ENCODE data around the gene PPP1CA. TPM values are rescaled to one million over a fixed set of nuclear protein-coding genes. Genes with fewer than 3 reads are reported as not detected.

Gene PPP1CA
- total RNA-seq, 4 donors from 2014 or later, result 50.6 to 97.8 (median 72.7) TPM

DNA sequence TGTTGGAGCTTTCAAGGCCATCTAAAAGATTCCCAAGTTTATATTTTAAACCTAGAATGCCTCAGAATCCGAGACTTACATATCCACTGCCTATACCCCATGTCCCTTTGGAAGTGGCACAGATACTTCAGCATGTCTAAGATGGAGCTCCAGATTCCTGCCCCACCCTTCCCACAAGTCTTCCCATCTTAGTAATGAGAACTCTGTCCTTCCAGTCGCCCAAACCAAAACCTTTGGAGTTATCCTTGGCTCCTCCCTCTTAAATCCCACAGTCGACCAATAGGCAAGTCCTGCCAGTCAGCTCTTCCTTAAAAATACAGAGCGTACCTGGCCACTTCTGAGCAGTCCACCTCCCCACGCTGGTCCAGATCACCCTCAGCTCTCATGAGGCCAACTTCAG is 52.6 kb downstream of the PPP1CA start:
- H3K9me3 ChIP-seq, result no peaks in the 10 kb centered on the region
- no peaks in the 10 kb centered on the region for H3K27me3 ChIP-seq
- H3K4me1 ChIP-seq, result peaks cover 0 to 45% (median 26%) of the 10 kb centered on the region in 4 donors
- no peaks in the 10 kb centered on the region for H3K36me3 ChIP-seq
- H3K4me3 ChIP-seq, result no peak overlapping the region
- H3K27ac ChIP-seq, result peak overlapping the region in 2 of 4 donors; percentile 13 to 34
- WGBS, 2 donors, result 59 to 69% methylated on average over 5 of the region's 5 CpGs
- TF ChIP-seq POLR2A (IDR thresholded peaks at IDR 0.05), result no peak
- TF ChIP-seq, protein P1, sequence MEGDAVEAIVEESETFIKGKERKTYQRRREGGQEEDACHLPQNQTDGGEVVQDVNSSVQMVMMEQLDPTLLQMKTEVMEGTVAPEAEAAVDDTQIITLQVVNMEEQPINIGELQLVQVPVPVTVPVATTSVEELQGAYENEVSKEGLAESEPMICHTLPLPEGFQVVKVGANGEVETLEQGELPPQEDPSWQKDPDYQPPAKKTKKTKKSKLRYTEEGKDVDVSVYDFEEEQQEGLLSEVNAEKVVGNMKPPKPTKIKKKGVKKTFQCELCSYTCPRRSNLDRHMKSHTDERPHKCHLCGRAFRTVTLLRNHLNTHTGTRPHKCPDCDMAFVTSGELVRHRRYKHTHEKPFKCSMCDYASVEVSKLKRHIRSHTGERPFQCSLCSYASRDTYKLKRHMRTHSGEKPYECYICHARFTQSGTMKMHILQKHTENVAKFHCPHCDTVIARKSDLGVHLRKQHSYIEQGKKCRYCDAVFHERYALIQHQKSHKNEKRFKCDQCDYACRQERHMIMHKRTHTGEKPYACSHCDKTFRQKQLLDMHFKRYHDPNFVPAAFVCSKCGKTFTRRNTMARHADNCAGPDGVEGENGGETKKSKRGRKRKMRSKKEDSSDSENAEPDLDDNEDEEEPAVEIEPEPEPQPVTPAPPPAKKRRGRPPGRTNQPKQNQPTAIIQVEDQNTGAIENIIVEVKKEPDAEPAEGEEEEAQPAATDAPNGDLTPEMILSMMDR (IDR thresholded peaks at IDR 0.05), result no peak
- no peak for TF ChIP-seq EP300 (IDR thresholded peaks at IDR 0.05)
- no peak for DNase-seq (ENCODE audit: low spot score in 2 of 2)

Small RNA genes within 50 kb of the gene (small RNA-seq; reads per million reads assigned to genes)
- gene RN7SKP239 (not detected), gene RNU6-1238P (not detected)

Other genes with a start within 250 kb of the PPP1CA start
- gene GRK2, start 135.4 kb downstream of the PPP1CA start, total RNA-seq, result 100 to 1,000 TPM in 1 of 4 donors, 10 to 100 TPM in 3; 46.0 to 134 (median 65.4) TPM
- 100 to 1,000 TPM in 1 of 4 donors, 10 to 100 TPM in 3; 46.8 to 158 (median 69.5) TPM for gene ANKRD13D, start 112.6 kb downstream of the PPP1CA start, total RNA-seq
- gene SSH3, start 98.3 kb downstream of the PPP1CA start, total RNA-seq, result 10 to 100 TPM; 28.5 to 51.6 (median 43.1) TPM
- gene POLD4, start 48.3 kb downstream of the PPP1CA start, total RNA-seq, result 100 to 1,000 TPM in 1 of 4 donors, 10 to 100 TPM in 3; 70.8 to 154 (median 88.5) TPM
- gene CLCF1, start 28.3 kb downstream of the PPP1CA start, total RNA-seq, result 10 to 100 TPM in 1 of 4 donors, 1 to 10 TPM in 3; 3.7 to 23.1 (median 5.9) TPM
- 10 to 100 TPM; 22.7 to 39.0 (median 36.4) TPM for gene RAD9A, start 9.9 kb downstream of the PPP1CA start, total RNA-seq
- 1 to 10 TPM; 1.5 to 4.5 (median 2.2) TPM for gene TBC1D10C, start 2.2 kb upstream of the PPP1CA start, total RNA-seq
- gene CARNS1, start 13.8 kb upstream of the PPP1CA start, total RNA-seq, result 1 to 10 TPM; 1.8 to 5.9 (median 4.3) TPM
- 10 to 100 TPM; 36.9 to 69.3 (median 47.1) TPM for gene RPS6KB2, start 26.6 kb upstream of the PPP1CA start, total RNA-seq
- 10 to 100 TPM in 3 of 4 donors, 1 to 10 TPM in 1; 6.9 to 18.0 (median 12.8) TPM for gene PTPRCAP, start 35.8 kb upstream of the PPP1CA start, total RNA-seq
- 10 to 100 TPM; 60.9 to 95.1 (median 77.1) TPM for gene CORO1B, start 41.6 kb upstream of the PPP1CA start, total RNA-seq
- gene GPR152, start 50.9 kb upstream of the PPP1CA start, total RNA-seq, result not detected
- 1 to 10 TPM in 3 of 4 donors, under 1 TPM in 1; 0.21 to 5.7 (median 3.6) TPM for gene CABP4, start 53.5 kb upstream of the PPP1CA start, total RNA-seq
- gene TMEM134, start 67.4 kb upstream of the PPP1CA start, total RNA-seq, result 100 to 1,000 TPM in 2 of 4 donors, 10 to 100 TPM in 2; 49.2 to 184 (median 96.6) TPM
- 100 to 1,000 TPM in 2 of 4 donors, 10 to 100 TPM in 2; 88.2 to 117 (median 96.0) TPM for gene AIP, start 81.2 kb upstream of the PPP1CA start, total RNA-seq
- 10 to 100 TPM; 22.8 to 69.6 (median 38.6) TPM for gene PITPNM1, start 103.5 kb upstream of the PPP1CA start, total RNA-seq
- gene CDK2AP2, start 106.3 kb upstream of the PPP1CA start, total RNA-seq, result 10 to 100 TPM; 75.4 to 90.8 (median 80.6) TPM
- not detected for gene CABP2, start 121.6 kb upstream of the PPP1CA start, total RNA-seq
- 1,000 to 10,000 TPM in 1 of 4 donors, 100 to 1,000 TPM in 3; 631 to 1,055 (median 774) TPM for gene GSTP1, start 182.0 kb upstream of the PPP1CA start, total RNA-seq
- gene NDUFV1, start 205.1 kb upstream of the PPP1CA start, total RNA-seq, result 100 to 1,000 TPM; 282 to 357 (median 323) TPM
- gene NUDT8, start 228.1 kb upstream of the PPP1CA start, total RNA-seq, result 10 to 100 TPM; 11.0 to 21.3 (median 20.0) TPM
- gene TBX10, start 237.9 kb upstream of the PPP1CA start, total RNA-seq, result not detected
- gene ACY3, start 248.9 kb upstream of the PPP1CA start, total RNA-seq, result under 1 TPM in 1 of 4 donors, not detected in 3; 0.44 TPM